KMS-11 (cell line): ENCODE results near the gene SIMC1.
A peak's percentile ranks its signal among the peaks of the same experiment; 100 is the strongest.

Experiments
- H2AFZ ChIP-seq: fragments of 200-600 bp; sonication (generic); 2 replicates; pipeline ENCODE4 v1.6.1; 2016; ENCODE audit warnings: antibody characterized with exemption, mixed run types, low read depth
- H3K27ac ChIP-seq: fragments of 200-600 bp; sonication (generic); 2 replicates; pipeline ENCODE4 v1.6.1; 2016; ENCODE audit warnings: mild to moderate bottlenecking, mixed run types
- H3K27me3 ChIP-seq: fragments of 200-600 bp; sonication (generic); 2 replicates; pipeline ENCODE4 v1.6.1; 2017; ENCODE audit warnings: mild to moderate bottlenecking, low read depth, mixed run types, moderate library complexity; ENCODE audit not compliant: insufficient read depth
- H3K36me3 ChIP-seq: fragments of 200-600 bp; sonication (generic); 2 replicates; pipeline ENCODE4 v1.6.1; 2017; ENCODE audit warnings: mild to moderate bottlenecking, mixed run types; ENCODE audit not compliant: insufficient read depth
- H3K4me1 ChIP-seq: fragments of 200-600 bp; sonication (generic); 2 replicates; pipeline ENCODE4 v1.6.1; 2016; ENCODE audit warnings: mild to moderate bottlenecking, low read depth, mixed run types; ENCODE audit not compliant: poor library complexity, severe bottlenecking
- H3K4me2 ChIP-seq: fragments of 200-600 bp; sonication (generic); 2 replicates; pipeline ENCODE4 v1.7.0; 2016; ENCODE audit warnings: mild to moderate bottlenecking, mixed run types
- H3K4me3 ChIP-seq: fragments of 200-600 bp; sonication (generic); IDR thresholded peaks from 2 replicates; pipeline ENCODE4 v1.6.1; 2017; ENCODE audit warnings: low read depth, low read length, mixed read lengths; ENCODE audit not compliant: insufficient read depth
- H3K79me2 ChIP-seq: fragments of 200-600 bp; sonication (generic); 2 replicates; pipeline ENCODE4 v1.6.1; 2016; ENCODE audit warnings: low read depth, mixed run types; ENCODE audit not compliant: insufficient read depth
- H3K9ac ChIP-seq: fragments of 200-600 bp; sonication (generic); 2 replicates; pipeline ENCODE4 v1.6.1; 2016; ENCODE audit warnings: mild to moderate bottlenecking, mixed run types
- H4K20me1 ChIP-seq: fragments of 200-600 bp; sonication (generic); 2 replicates; pipeline ENCODE4 v1.6.1; 2016; ENCODE audit warnings: mild to moderate bottlenecking, mixed run types; ENCODE audit not compliant: insufficient read depth
- CTCF ChIP-seq: fragments of 200-600 bp; sonication (generic); conservative IDR thresholded peaks from 2 replicates; pipeline ENCODE4 v1.6.1; 2017; ENCODE audit warnings: low read depth, mild to moderate bottlenecking, antibody characterized with exemption, low read length, moderate library complexity, mixed read lengths

Gene SIMC1

DNA sequence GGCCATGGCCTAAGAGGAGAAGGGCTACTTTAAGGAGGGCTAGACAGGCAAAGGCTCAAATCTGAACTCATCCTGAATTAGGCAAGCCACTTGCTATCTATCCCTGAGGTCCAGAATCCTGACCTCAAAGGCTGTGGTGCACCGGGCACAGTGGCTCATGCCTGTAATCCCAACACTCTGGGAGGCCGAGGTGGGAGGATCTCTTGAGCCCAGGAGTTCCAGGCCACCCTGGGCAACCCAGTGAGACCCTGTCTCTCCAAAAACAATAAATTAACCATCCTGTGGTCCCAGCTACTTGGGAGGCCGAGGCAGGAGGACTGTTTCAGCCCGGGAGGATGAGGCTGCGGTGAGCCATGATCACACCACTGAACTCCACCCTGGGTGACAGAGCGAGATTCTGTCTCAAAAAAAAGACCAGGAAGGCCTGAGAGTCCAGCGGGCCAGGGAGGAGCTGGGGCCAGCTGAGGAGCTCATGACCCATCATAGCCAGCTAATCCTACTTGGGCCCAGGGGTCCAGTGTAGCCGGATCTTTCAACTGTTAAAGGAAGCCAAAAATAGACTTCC, 146.2 kb downstream of the SIMC1 start:
- H3K9ac ChIP-seq: no peak overlapping the region
- peaks cover 34% of the 10 kb centered on the region for H3K79me2 ChIP-seq
- 0 out of 2 replicates have a peak, but pooled peaks cover 8% of the 10 kb centered on the region for H3K36me3 ChIP-seq
- H4K20me1 ChIP-seq: no peaks in the 10 kb centered on the region
- no peak overlapping the region for H3K27ac ChIP-seq
- no peak for TF ChIP-seq CTCF
- H3K4me1 ChIP-seq: peaks cover 10% of the 10 kb centered on the region
- H3K27me3 ChIP-seq: no peaks in the 10 kb centered on the region
- H2AFZ ChIP-seq: no peak overlapping the region
- no peak overlapping the region for H3K4me3 ChIP-seq
- H3K4me2 ChIP-seq: no peak overlapping the region

DNA sequence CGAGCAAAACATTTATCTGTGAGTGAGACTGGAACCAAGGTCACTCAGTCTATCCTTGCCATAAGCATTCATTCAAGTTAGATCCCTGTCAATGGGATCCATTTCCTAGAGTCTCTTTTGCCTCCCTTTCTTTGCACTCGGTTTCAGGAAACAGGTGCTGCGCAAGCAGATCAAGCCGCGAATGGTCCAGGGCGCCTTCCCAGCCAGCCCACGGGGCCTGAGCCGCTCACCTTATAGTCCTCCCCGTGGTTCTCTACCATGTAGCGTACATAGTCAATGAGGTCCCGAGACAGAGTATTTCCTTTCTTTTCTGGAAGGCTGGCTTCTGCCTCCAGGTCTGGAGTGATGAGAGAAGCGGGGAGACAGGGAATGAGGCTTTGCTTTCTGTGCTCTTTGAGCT, 146.8 kb downstream of the SIMC1 start:
- no peak overlapping the region for H3K27ac ChIP-seq
- H4K20me1 ChIP-seq: no peaks in the 10 kb centered on the region
- H3K4me2 ChIP-seq: no peak overlapping the region
- no peak overlapping the region for H2AFZ ChIP-seq
- no peaks in the 10 kb centered on the region for H3K27me3 ChIP-seq
- peaks cover 39% of the 10 kb centered on the region for H3K79me2 ChIP-seq
- H3K9ac ChIP-seq: no peak overlapping the region
- H3K4me3 ChIP-seq: no peak overlapping the region
- 0 out of 2 replicates have a peak, but pooled peaks cover 8% of the 10 kb centered on the region for H3K36me3 ChIP-seq
- peaks cover 10% of the 10 kb centered on the region for H3K4me1 ChIP-seq
- TF ChIP-seq CTCF: no peak

DNA sequence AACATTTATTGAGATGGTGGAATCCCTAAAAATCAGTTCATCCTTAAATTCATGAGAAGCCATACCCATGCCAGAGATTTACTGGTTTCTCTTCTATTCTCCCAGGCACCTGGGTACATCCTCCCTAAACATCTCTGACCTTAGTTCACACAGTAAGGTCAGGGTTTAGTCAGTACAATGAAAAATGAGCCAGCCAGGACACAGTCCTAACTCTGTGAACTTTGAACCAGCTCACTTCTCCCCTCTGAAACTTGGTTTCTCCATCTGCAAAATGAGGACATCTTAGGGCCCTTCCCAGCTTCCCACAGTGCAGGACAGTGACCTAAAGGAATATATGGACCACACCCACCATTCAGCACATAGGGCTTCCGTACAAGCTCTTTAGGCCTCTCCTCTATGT, 148.3 kb downstream of the SIMC1 start:
- no peaks in the 10 kb centered on the region for H4K20me1 ChIP-seq
- H3K4me1 ChIP-seq: peaks cover 19% of the 10 kb centered on the region
- peaks cover 43% of the 10 kb centered on the region for H3K79me2 ChIP-seq
- no peak overlapping the region for H3K9ac ChIP-seq
- H3K4me3 ChIP-seq: no peak overlapping the region
- no peak overlapping the region for H2AFZ ChIP-seq
- H3K27me3 ChIP-seq: no peaks in the 10 kb centered on the region
- no peak overlapping the region for H3K27ac ChIP-seq
- 0 out of 2 replicates have a peak, but pooled peaks cover 8% of the 10 kb centered on the region for H3K36me3 ChIP-seq
- H3K4me2 ChIP-seq: peak overlapping the region; percentile 93; the same call in 1 of the 2 replicates
- TF ChIP-seq CTCF: no peak

DNA sequence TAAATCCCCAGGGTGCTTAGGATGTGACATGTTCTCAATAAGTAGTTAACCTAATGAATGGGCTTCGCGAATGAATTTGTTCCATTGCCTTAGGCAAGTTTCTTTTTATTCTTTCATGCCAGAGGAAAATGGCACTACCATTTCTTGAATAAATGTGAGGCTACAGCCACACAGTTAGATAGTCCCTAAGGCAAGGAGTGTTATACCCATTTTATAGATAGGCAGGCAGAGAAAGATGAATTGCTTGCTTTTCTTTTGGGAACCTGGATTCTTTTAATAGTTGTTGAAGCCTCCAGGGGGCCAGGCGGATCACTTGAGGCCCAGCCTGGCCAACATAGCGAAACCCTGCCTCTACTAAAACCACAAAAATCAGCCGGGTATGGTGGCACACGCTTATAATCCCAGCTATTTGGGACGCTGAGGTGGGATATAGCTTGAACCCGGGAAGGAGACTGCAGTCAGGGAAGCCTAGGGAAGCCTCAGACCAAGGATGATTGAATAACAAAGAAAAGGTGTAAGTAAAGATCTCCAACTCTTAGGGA, 149.2 kb downstream of the SIMC1 start:
- Histone ChIP-seq H3K4me2 (peak overlapping the region; percentile 93), H3K36me3 (0 out of 2 replicates have a peak, but pooled peaks cover 8% of the 10 kb centered on the region), H3K27me3 (no peaks in the 10 kb centered on the region), H3K4me3 (no peak overlapping the region), H3K27ac (peak overlapping the region; percentile 87; the same call in 1 of the 2 replicates), H4K20me1 (no peaks in the 10 kb centered on the region), H3K79me2 (peaks cover 43% of the 10 kb centered on the region), H3K4me1 (peaks cover 19% of the 10 kb centered on the region), H2AFZ (no peak overlapping the region), H3K9ac (peak overlapping the region; percentile 91)
- no peak for TF ChIP-seq CTCF
